Activated T-cell treated with anti-CD3 and anti-CD28 coated beads, Interleukin-2, amount 50 U/mL, for 24 hours (primary cell): Measurements from ENCODE around the gene WNT10A.
"Not testable (repeated sequence)": the region's sequence is repeated elsewhere in the genome, so short reads cannot be mapped to it uniquely, and the experiment has no call there.

Experiments
- DNase-seq: peaks from one replicate; pipeline ENCODE4 v3.0.0-alpha.2; 2020
- H3K27ac Mint-ChIP-seq: 2 replicates; pipeline ENCODE4 v1.8.0; 2020; ENCODE audit warnings: mild to moderate bottlenecking, mixed read lengths
- H3K27me3 Mint-ChIP-seq: 2 replicates; pipeline ENCODE4 v1.8.0; 2020; ENCODE audit warnings: mixed read lengths
- H3K36me3 Mint-ChIP-seq: 2 replicates; pipeline ENCODE4 v1.8.0; 2020; ENCODE audit warnings: low read depth, mixed read lengths
- H3K4me1 Mint-ChIP-seq: 2 replicates; pipeline ENCODE4 v1.8.0; 2020; ENCODE audit warnings: low read depth, mixed read lengths
- H3K4me3 Mint-ChIP-seq: 2 replicates; pipeline ENCODE4 v1.8.0; 2020; ENCODE audit warnings: mild to moderate bottlenecking, moderate library complexity, mixed read lengths
- H3K9me3 Mint-ChIP-seq: 2 replicates; pipeline ENCODE4 v1.8.0; 2020; ENCODE audit warnings: mixed read lengths

Gene WNT10A

DNA sequence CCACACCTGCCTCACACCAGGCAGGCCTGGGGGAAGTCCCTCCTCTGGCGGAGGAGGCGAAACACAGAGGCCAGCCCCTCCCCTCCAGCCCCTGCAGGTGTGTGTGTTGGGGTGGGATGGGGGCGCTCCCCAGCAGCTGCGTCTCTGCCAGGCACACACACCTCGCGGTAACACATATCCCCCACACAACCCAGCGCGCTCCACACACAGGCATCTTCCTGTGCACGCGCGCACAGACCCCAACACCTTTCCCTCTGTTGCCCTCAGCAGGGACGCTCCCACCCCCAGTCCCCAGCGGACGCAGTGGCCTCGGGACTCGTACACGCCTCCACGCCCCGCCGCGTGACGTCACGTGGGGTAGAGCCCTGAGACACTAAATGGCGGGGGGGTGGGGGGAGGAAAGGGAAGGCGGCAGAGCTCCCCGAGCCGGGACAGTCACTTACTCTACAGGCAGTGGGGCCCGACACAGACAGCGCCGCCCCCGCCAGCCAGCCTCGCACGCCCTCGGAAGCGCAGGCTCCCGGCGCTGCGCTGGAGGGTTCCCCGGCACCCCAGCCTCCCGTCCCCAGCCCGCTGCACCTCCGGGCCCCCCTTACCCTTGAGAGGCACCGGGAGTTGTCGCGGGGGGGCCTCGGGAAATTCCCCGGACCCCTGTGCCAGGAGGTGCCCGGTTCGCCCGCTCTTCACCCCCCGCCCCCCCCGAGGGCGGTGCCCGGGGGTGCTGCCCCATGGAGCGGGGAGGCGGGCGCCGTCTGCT is at the start of gene WNT10A:
Gene WNT10A (plus strand): TSS at position 751 of the 757 bp plus-strand sequence. CDS start 144 bp downstream, outside the sequence.
- Mint-ChIP-seq H3K4me1 (peaks cover 54% of the 10 kb centered on the region), H3K27me3 (peaks cover 49% of the 10 kb centered on the region)
- peak; percentile 81 for DNase-seq

GRCh38 chr2:218831378-218831990 is 49.2 kb upstream of the WNT10A start, which contains the start of gene PRKAG3:
Gene PRKAG3, minus strand, starts transcription at chr2:218831803.
- H3K36me3 Mint-ChIP-seq, result no peaks in the 10 kb centered on the region
- no peaks in the 10 kb centered on the region for H3K4me1 Mint-ChIP-seq
- no peaks in the 10 kb centered on the region for H3K9me3 Mint-ChIP-seq
- H3K27ac Mint-ChIP-seq, result no peak within 1 kb of the TSS
- H3K4me3 Mint-ChIP-seq, result no peak within 1 kb of the TSS
- peaks cover 47% of the 10 kb centered on the region for H3K27me3 Mint-ChIP-seq
- DNase-seq, result no peak

More for the DNA sequence above, at the start of gene WNT10A:
- no peaks in the 10 kb centered on the region for H3K9me3 Mint-ChIP-seq
- H3K36me3 Mint-ChIP-seq, result no peaks in the 10 kb centered on the region
- H3K4me3 Mint-ChIP-seq, result peak within 1 kb of the TSS; percentile 72
- H3K27ac Mint-ChIP-seq, result peak within 1 kb of the TSS; percentile 40

GRCh38 chr2:218832081-218832480 is 48.6 kb upstream of the WNT10A start:
- Mint-ChIP-seq H3K4me3 (no peak overlapping the region), H3K9me3 (peaks cover 3% of the 10 kb centered on the region), H3K27me3 (peaks cover 50% of the 10 kb centered on the region)

DNA sequence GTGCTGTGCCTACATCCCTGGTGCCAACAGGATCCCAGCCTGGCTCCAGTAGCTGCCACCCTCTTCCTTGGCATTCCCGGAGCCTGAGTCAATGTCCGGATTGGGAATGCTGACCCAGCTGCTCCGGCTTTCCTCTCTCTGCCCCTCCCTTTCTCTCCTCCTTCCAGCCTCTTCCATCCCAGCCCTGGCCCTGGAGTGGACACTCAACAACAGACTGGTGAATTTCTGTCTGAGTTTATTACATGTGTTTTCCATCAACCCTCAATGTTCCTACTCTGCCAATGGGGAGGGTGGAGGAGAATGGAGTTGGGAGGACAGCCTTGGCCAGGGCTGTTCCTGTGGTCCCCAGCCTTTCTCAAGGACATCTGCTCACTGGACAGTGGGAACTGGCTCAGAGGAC is 48.1 kb upstream of the WNT10A start:
- peaks cover 54% of the 10 kb centered on the region for H3K27me3 Mint-ChIP-seq
- peaks cover 4% of the 10 kb centered on the region for H3K9me3 Mint-ChIP-seq
- no peaks in the 10 kb centered on the region for H3K4me1 Mint-ChIP-seq
- H3K27ac Mint-ChIP-seq, result no peak overlapping the region
- H3K36me3 Mint-ChIP-seq, result no peaks in the 10 kb centered on the region
- DNase-seq, result no peak
- no peak overlapping the region for H3K4me3 Mint-ChIP-seq

More at GRCh38 chr2:218832081-218832480, 48.6 kb upstream of the WNT10A start:
- no peak for DNase-seq
- Mint-ChIP-seq H3K4me1 (no peaks in the 10 kb centered on the region), H3K27ac (no peak overlapping the region), H3K36me3 (no peaks in the 10 kb centered on the region)

- no peak for DNase-seq
- H3K27ac Mint-ChIP-seq, result no peak overlapping the region
- H3K4me1 Mint-ChIP-seq, result no peaks in the 10 kb centered on the region
- H3K27me3 Mint-ChIP-seq, result peaks cover 59% of the 10 kb centered on the region
- H3K9me3 Mint-ChIP-seq, result peaks cover 6% of the 10 kb centered on the region
- H3K36me3 Mint-ChIP-seq, result no peaks in the 10 kb centered on the region
- H3K4me3 Mint-ChIP-seq, result no peak overlapping the region
Measured at GRCh38 chr2:218833023-218833609, 47.5 kb upstream of the WNT10A start.

GRCh38 chr2:218834685-218835084 is 46.0 kb upstream of the WNT10A start:
- Mint-ChIP-seq H3K27me3 (peaks cover 67% of the 10 kb centered on the region), H3K4me3 (no peak overlapping the region), H3K9me3 (peaks cover 6% of the 10 kb centered on the region), H3K4me1 (no peaks in the 10 kb centered on the region), H3K36me3 (no peaks in the 10 kb centered on the region), H3K27ac (no peak overlapping the region)
- DNase-seq, result no peak

GRCh38 chr2:218837495-218837894 is 43.2 kb upstream of the WNT10A start:
- H3K27ac Mint-ChIP-seq, result no peak overlapping the region
- no peaks in the 10 kb centered on the region for H3K36me3 Mint-ChIP-seq
- H3K27me3 Mint-ChIP-seq, result peaks cover 70% of the 10 kb centered on the region
- no peak for DNase-seq
- H3K4me3 Mint-ChIP-seq, result no peak overlapping the region
- H3K4me1 Mint-ChIP-seq, result no peaks in the 10 kb centered on the region
- H3K9me3 Mint-ChIP-seq, result peaks cover 6% of the 10 kb centered on the region

DNA sequence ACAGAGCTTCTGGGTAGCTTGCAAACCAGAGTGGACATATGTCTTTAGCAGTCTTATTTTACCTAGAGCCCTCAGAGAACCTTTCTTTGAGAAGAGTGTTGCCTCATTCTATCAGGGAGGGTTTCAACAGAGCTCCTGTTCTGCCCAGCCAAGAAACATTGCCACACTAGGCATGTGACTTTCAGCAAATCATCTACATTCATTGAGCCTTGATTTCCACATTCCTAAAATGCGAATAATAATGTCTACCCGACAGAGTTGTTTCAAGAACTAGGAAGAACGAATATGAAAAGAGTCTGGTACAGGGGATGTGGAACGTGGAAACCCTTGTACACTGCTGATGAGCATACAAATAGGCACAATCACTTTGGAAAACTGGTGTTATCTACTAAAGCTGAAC is 41.2 kb upstream of the WNT10A start:
- peaks cover 60% of the 10 kb centered on the region for H3K27me3 Mint-ChIP-seq
- H3K9me3 Mint-ChIP-seq, result peaks cover 6% of the 10 kb centered on the region
- H3K4me3 Mint-ChIP-seq, result no peak overlapping the region
- H3K27ac Mint-ChIP-seq, result no peak overlapping the region
- H3K36me3 Mint-ChIP-seq, result no peaks in the 10 kb centered on the region
- no peaks in the 10 kb centered on the region for H3K4me1 Mint-ChIP-seq
- DNase-seq, result no peak

- H3K4me3 Mint-ChIP-seq, result no peak overlapping the region
- H3K27ac Mint-ChIP-seq, result no peak overlapping the region
- peaks cover 57% of the 10 kb centered on the region for H3K27me3 Mint-ChIP-seq
- no peaks in the 10 kb centered on the region for H3K4me1 Mint-ChIP-seq
- H3K36me3 Mint-ChIP-seq, result no peaks in the 10 kb centered on the region
- no peak for DNase-seq
- H3K9me3 Mint-ChIP-seq, result peaks cover 6% of the 10 kb centered on the region
Measured at GRCh38 chr2:218839888-218840287, 40.8 kb upstream of the WNT10A start.

- not testable (repeated sequence) for H3K36me3 Mint-ChIP-seq, H3K27ac Mint-ChIP-seq, H3K4me1 Mint-ChIP-seq, H3K9me3 Mint-ChIP-seq, H3K4me3 Mint-ChIP-seq, DNase-seq
- H3K27me3 Mint-ChIP-seq, result peaks cover 35% of the 10 kb centered on the region
Measured at GRCh38 chr2:218844334-218844733, 36.3 kb upstream of the WNT10A start.

- H3K4me3 Mint-ChIP-seq, DNase-seq, H3K27ac Mint-ChIP-seq, H3K4me1 Mint-ChIP-seq, H3K9me3 Mint-ChIP-seq, H3K36me3 Mint-ChIP-seq: not testable (repeated sequence)
- H3K27me3 Mint-ChIP-seq, result peaks cover 30% of the 10 kb centered on the region
Measured at GRCh38 chr2:218846963-218847362, 33.7 kb upstream of the WNT10A start.

- Mint-ChIP-seq H3K27me3 (peaks cover 44% of the 10 kb centered on the region), H3K36me3 (no peaks in the 10 kb centered on the region), H3K4me1 (no peaks in the 10 kb centered on the region), H3K9me3 (no peaks in the 10 kb centered on the region), H3K4me3 (no peak overlapping the region), H3K27ac (no peak overlapping the region)
- DNase-seq, result no peak
Measured at GRCh38 chr2:218849721-218850120, 30.9 kb upstream of the WNT10A start.

DNA sequence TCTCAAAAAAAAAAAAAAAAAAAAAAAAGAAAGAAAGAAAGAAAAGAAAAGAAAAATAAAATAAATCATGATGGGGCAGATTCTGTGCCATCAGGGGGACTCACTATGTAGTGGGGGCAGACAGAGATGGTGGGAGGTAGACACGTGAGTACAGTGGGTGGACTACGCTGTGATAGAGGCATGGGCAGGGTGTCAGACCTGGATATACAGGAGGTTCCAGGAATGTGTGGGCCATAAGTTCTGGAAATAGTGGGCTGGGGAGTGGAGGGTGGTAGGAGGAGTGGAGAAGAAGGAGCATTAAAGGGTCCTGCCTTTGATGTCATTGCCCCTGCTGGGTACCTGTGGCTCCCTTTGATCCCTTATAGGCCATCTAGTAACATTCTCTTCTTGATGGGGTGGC is 29.9 kb upstream of the WNT10A start:
- H3K27me3 Mint-ChIP-seq, result peaks cover 52% of the 10 kb centered on the region
- no peak overlapping the region for H3K27ac Mint-ChIP-seq

DNA sequence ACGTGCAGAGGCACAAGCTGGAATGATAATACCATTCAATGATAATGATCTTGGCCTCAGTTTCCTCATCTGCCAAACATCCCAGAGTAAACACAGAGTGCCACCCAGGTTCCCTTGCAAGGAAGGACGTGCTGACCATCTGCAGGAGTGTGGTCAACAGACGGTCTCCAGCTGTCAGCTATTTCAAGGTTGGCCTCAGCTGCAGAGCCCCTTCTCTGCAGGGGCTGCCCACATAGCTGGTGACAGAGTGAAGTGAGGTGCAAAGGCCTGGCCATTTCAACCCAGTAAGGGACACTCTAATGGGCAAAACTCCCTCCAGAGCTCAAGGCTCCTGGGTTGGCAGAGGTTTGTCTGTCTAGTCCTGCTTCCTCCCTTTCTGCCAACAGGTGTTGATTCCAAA is 29.4 kb upstream of the WNT10A start:
- Mint-ChIP-seq H3K9me3 (no peaks in the 10 kb centered on the region), H3K4me3 (no peak overlapping the region), H3K27me3 (peaks cover 57% of the 10 kb centered on the region), H3K4me1 (no peaks in the 10 kb centered on the region), H3K36me3 (no peaks in the 10 kb centered on the region), H3K27ac (no peak overlapping the region)
- no peak for DNase-seq

More for the DNA sequence above, 29.9 kb upstream of the WNT10A start:
- Mint-ChIP-seq H3K4me1 (no peaks in the 10 kb centered on the region), H3K36me3 (no peaks in the 10 kb centered on the region), H3K9me3 (no peaks in the 10 kb centered on the region), H3K4me3 (no peak overlapping the region)
- DNase-seq, result no peak
